Urothelium cell line (cell line): Measurements from ENCODE around the gene XRCC3.
"Not testable (repeated sequence)": the region's sequence is repeated elsewhere in the genome, so short reads cannot be mapped to it uniquely, and the experiment has no call there.

Experiments used
- DNase-seq: peaks from one replicate; pipeline ENCODE4 v3.0.0; 2011; ENCODE audit warnings: low spot score, mixed read lengths
- FAIRE-seq: peaks from 2 replicates; lab custom pipeline; 2011; peaks lifted over from hg19 to GRCh38; lab: Jason Lieb, UNC

Gene XRCC3

DNA sequence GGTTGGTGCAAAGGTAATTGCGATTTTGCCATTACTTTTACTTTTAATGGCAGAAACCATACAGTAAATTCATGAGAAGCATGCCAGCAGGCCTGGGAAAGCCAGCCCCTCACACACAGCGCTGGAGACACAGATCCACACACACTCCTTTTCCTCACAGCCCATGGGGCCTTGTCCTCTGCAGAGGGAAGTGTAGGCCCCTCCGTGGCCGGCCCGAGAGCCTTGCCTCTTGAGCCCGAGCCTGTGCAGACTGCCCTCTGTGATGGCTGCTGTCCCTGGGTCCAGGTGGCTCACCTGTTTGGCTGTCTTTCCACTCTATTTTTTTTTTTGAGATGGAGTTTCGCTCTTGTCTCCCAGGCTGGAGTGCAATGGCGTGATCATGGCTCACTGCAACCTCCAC, 39.3 kb downstream of the XRCC3 start:
- DNase-seq (no peak), FAIRE-seq (no peak)

- FAIRE-seq, result no peak
- no peak for DNase-seq
Observed at GRCh38 chr14:103671911-103672310, 43.3 kb downstream of the XRCC3 start.

GRCh38 chr14:103669370-103669769, 45.9 kb downstream of the XRCC3 start:
- FAIRE-seq (no peak), DNase-seq (no peak)

GRCh38 chr14:103668117-103668516, 47.1 kb downstream of the XRCC3 start:
- FAIRE-seq, result no peak

DNA sequence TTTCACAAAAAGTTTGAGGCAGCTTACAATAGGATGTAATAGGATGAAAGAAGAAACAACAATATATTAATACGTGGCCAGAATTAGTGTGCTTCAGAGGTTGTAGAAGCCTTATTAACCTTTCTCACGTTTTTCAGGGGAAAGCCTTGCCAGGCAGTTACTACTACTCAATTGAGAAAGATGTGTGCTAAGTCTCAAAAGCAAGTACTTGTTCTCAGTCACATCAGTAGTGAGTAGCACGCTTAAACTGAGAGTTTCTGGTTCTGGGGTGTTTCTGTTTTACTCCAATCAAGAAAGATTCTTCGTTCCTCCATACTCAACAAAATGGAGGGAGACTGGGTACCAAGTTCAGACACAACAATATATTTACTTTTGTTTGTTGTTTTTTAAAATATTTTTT, 47.6 kb downstream of the XRCC3 start:
- FAIRE-seq, result no peak
- DNase-seq, result no peak

More at GRCh38 chr14:103668117-103668516, 47.1 kb downstream of the XRCC3 start:
- DNase-seq, result no peak

DNA sequence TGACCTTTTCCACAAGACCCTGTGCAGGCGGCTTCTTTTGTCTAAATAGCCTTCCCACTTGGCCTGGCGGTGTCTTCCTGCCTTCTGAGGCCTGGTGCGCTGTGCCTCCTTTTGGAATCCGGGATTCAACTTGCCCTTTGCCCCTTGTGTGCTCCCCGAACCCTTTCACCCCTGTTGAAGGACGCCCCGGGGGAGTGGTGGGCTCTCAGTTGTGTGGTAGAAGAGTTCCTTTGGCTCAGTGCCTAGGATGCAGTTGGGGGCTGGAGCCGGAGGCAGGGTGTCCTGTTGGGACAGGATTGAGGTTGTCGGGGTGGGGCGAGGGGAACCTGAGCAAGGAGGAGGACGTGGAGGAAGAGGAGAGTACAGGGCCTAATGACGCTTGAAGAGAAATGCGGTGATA, 51.7 kb downstream of the XRCC3 start:
- DNase-seq, result no peak
- FAIRE-seq, result no peak

GRCh38 chr14:103662591-103662990, 52.7 kb downstream of the XRCC3 start:
- DNase-seq (no peak), FAIRE-seq (no peak)

- no peak for DNase-seq
Observed at GRCh38 chr14:103662029-103662428, 53.2 kb downstream of the XRCC3 start.

GRCh38 chr14:103659631-103660030, 55.6 kb downstream of the XRCC3 start:
- FAIRE-seq, result no peak

More at GRCh38 chr14:103662029-103662428, 53.2 kb downstream of the XRCC3 start:
- no peak for FAIRE-seq

DNA sequence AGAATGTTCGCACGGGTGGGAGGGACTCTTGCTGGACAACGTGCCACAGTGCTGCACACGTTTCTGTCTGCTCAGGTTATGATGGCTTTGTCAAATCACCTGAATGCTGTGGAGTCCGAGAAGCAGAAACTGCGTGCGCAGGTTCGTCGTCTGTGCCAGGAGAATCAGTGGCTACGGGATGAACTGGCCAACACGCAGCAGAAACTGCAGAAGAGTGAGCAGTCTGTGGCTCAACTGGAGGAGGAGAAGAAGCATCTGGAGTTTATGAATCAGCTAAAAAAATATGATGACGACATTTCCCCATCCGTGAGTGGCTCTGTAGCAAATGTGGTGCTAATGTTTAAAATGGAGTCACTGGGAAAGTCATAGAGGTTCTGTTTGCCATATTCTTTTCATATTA, 57.8 kb downstream of the XRCC3 start:
- FAIRE-seq (no peak), DNase-seq (no peak)

More at GRCh38 chr14:103659631-103660030, 55.6 kb downstream of the XRCC3 start:
- DNase-seq, result no peak

- FAIRE-seq (no peak), DNase-seq (no peak)
Observed at GRCh38 chr14:103656756-103657133, 58.5 kb downstream of the XRCC3 start.

DNA sequence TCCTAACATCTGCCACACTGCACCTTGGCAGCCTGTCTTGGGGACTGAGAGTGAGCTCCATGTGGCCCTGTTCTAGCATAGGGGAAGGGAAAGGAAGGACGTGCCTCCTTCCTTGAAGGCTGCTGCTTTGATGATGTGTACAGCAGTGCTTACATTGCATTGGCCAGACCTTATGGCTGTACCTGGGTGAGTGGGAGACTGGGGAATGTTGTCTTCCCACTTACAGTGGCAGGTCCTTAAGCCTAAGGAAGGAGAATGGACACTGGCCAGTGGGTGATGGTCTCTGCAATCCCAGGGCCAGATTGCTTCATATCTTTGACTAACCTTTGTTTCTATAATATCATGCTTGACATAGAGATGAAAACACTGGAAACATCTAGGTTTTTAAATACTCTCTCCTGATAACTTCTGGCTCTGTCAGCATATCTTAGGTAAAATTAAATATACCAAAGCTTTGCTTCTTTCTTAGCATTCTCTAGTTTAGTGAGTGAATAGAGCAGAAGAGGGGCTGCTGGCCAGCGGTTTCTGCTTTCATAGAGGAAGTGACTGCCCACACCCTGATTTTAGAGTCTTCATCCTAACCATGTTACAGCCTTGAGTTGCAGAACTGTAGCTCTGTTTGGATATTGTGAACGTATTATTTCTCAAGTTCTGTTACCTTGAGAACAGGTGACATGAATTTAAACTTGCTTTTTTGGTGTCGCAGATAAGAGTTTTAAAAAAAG, 59.1 kb downstream of the XRCC3 start:
- FAIRE-seq (no peak), DNase-seq (no peak)

DNA sequence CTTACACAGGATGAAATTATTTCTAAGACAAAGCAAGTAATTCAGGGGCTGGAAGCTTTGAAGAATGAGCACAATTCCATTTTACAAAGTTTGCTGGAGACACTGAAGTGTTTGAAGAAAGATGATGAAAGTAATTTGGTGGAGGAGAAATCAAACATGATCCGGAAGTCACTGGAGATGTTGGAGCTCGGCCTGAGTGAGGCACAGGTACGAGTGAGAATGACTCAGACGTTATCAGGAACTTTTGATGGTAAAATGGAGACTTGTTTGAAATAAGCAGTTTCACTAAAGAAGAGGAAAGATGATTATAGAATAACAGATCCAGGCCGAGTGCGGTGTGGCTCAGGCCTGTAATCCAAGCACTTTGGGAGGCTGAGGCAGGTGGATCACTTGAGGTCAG, 60.6 kb downstream of the XRCC3 start:
- no peak for DNase-seq
- FAIRE-seq, result no peak

DNA sequence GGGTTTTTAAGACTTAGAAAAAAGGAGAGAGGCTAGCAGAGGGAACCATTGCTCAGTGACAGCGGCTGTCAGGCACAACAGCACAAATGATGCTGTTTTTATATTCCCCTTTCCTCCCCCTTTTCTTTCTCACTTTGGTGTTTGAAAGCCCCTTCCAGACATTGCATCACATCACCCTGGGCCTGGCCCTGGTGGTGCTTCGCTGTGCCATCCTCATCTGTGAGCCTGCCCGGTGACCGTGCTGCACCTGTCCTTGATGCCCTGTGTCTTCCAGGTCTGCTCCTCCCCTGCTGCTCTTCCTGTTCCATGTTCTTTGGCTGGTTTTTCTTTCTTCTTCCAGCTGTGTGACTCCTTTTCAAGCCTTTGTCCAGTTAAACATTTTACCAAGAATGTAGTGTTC, 61.4 kb downstream of the XRCC3 start:
- no peak for FAIRE-seq

GRCh38 chr14:103653336-103653735, 61.9 kb downstream of the XRCC3 start:
- not testable (repeated sequence) for FAIRE-seq, DNase-seq

More for the DNA sequence above, 61.4 kb downstream of the XRCC3 start:
- no peak for DNase-seq

DNA sequence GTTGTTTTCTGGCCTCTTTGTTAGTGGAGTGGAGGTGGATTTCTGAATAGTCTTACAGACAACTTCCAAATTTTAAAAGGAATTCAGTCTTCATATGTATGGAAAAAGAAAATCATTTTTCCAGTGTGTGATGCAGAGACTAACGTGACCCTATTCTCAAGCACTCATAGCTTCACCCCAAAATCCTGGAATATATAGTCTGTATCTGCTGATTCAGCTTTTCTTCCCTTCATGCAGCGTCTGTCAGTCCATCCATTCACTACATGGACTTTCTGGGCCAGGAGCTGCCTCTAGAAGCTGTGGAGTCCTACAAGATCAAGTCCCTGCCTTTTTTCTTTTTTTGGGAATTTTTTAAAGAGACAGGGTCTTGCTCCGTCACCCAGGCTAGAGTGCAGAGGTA, 62.4 kb downstream of the XRCC3 start:
- FAIRE-seq (no peak), DNase-seq (no peak)

DNA sequence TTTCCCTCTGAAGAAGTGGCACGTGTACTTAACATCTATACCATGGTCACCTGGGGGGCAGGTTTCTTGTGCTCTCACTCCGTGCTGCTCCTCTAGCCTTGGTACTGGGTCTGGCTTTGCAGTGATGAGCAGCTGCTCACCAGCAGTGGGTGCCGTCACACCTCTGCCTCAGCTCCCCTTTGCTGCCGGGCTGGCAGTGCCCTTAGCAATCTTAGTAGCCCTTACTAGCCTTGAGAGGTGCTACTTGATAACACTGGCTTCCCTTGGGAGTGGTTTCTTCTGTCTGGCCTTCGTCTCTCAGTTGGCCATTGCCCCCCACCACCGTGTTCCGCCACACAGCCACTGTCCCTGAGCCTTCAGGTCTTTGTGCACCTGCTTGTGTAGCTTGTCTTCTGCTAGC, 63.7 kb downstream of the XRCC3 start:
- FAIRE-seq (no peak), DNase-seq (no peak)

DNA sequence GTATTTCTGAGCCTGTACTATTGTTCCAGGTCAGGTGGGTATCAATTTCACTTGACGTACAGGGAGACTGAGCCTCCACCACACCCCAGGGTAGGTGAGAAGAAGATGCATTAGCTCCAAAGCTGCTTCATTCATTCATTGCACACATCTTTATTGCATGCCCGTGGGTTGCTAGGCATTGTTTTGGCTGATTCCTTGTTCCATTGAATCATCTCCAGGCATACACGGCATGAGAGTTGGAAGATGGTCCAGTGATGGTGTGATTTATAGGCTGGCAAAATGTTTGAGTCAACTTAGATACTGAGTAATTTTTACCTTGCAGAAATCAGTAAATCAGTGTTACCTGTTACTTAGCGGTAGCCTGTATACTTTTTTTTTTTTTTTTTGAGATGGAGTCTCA, 65.0 kb downstream of the XRCC3 start:
- FAIRE-seq, result no peak
- DNase-seq, result no peak

- no peak for FAIRE-seq
Observed at GRCh38 chr14:103649001-103649400, 66.2 kb downstream of the XRCC3 start.

More at GRCh38 chr14:103649001-103649400, 66.2 kb downstream of the XRCC3 start:
- DNase-seq, result no peak
